DMS153 (cell line): ENCODE results near the gene SLC24A5.

Experiments
- DNase-seq: peaks from one replicate; lab custom pipeline; 2025; lab: John Stamatoyannopoulos, UW

Gene SLC24A5

DNA sequence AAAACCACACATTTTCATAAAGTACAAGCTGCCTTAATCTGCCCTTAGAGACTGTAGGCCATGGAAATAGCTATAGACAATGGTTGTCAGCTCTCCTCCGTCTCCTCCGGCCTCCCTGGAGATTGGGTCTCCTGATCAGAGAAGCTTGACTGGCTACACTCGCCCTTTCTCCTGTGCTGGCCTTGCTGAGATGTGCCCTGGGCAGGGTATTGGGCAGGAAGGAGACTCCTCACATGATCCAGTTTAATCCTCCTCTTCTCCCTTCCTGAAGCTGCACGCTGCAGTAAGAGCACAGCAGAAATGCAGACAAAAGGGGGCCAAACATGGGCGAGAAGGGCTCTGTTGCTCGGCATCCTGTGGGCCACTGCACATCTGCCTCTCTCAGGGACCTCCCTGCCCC, at the start of gene SLC24A5:
SLC24A5 (plus strand) TSS at position 246 of the 400 bp plus-strand sequence; CDS start at position 301, 55 bp downstream.
- no peak for DNase-seq

DNA sequence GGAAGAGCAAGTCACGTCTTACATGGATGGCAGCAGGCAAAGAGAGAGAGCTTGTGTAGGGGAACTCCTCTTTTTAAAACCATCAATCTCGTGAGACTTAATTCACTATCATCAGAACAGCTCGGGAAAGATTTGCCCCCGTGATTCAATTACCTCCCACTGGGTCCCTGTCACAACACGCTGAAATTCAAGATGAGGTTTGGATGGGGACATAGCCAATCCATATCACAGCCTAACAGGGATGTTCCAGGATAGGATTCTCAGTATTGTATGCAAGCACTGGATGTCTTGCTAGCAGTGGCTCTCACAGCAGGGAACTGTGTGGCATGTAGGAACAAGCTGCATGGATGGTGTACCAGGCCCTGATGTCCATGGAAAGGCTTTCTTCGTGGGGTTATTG, 47.8 kb upstream of the SLC24A5 start:
- no peak for DNase-seq

DNA sequence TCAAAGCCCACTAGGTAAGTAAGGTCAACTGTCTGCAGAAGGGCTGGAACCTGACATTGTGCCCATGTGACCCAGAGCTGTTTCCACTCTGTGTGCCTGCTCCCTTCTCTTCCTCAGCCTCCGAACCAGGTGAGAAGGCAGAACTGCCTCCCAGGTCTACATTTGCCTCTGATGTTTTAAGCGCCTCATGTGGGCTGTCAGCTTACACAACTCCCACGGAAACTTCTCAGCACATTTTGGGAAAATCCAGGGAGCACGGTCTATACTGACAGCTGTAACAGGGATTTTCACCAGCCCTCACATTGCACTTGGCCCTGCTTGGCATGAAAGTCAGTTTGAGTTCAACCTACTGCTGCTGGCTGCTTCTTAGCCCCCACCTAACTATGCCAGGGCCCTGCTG, 46.9 kb upstream of the SLC24A5 start:
- no peak for DNase-seq

DNA sequence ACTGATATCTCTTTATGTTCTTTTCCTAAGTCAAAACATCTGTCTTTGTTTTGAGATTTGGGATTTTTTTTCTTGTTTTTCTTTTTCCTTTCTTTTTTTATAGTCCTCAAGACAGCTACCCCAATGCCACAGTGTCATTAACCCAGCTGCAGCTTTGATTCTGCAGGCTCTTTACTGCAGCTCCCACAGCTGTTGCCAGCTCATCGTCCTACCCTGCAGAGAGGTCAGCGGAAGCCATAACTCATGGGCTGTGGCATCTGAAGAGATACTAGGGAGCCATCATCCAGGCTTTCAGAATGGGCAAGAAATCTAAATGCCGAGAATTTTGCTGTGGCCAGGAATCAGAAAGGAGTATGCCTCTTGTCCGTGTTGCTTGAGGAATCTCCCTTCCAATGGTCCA, 44.3 kb upstream of the SLC24A5 start:
- DNase-seq, result no peak

DNA sequence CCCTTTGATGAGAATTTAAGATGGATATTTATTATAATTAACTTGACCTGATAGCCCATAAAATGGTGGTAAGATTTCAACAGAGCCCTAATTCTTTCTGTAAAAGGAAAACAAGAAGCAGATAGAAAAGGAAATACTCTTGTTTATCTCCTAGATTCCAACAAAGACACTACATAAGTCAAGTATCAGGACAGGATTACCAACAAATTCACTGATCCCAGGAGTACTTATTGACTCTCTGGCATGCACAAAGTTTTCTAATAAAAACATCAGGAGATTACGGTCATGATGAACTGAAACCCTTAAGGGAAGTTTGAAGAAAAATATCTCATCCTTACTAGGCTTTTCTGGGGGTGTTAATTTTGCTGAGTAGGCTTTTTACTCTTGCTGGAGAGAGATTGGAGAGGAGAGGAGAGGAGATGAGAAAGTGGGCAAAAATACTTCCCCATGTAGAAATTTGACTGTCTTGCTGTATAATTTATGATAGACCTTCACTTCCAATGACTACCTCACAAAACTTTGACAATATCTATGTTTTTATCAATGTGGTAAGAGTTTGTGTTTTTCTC, 43.1 kb upstream of the SLC24A5 start:
- no peak for DNase-seq

DNA sequence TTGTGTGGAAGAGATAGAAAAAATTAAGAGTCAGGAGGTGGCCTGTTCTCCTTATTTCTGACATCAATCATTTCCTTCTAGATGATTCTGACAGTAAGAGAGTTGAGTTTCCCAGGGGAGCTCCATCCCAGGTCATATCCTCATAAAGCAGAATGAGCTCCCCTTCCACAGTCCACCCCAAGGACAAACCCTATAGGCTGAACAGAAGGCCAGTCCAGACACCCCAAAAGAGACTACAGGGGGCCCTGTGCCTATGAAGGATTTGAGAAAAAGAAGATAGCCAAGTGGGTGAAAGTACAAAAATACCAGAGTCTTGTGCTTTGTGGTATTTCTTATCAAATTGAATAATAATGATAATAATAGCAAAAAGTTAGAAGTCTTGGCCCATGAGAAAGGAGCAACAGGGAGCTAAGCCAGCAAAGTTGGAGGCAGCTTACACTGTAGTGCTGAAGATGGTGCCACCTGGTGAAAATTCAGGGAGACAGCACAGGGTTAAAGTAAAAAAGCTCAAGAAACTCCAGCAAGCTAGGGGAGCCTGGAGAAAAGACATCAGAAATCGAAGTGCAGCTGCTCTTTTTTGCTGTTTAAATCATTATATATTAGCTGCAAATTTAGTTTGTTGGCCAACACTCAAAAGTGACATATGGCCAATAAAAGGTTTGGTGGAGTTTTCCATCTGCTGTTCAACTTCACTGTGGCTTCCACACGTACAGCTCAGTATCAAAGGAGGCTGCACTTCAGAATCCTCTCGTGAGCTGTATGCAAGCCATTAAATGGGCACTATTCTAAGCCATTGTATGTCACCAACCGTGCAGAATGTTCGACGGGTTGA, 35.8 kb upstream of the SLC24A5 start:
- DNase-seq, result no peak

DNA sequence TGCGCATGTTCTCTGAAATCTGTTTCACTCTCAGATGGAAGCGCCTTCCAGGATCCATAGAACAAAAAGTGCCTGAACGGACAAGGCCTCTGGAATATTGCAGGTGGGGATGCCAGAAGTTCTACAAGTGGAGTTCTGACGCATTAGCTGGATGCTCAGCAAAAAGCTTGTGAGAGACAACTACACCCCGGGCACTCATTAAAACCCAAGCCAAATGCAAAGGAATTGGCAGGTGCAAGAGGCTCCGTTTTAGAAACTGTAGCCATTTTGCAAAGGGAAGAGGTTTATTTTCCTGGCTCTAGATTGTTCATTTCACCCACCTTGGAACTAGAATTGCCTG, 35.2 kb upstream of the SLC24A5 start:
- no peak for DNase-seq

DNA sequence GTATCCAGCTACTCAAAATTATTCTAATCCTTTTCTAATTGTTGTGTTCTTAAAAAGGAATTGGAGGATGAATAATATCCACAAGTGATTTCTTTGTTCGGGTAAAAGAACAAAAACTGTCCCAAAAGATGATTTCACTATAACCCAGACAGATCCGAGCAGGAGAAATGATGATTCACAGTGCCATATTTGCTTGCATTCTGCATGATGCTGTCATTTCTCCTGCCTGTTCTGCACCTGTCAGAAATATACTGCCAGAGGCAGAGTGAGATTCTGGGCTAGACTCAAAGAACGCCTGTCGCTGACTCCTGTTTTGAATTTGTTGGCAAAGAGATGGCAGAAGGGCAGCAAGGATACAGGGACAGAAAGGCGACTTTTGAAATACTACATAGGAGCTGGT, 34.7 kb upstream of the SLC24A5 start:
- no peak for DNase-seq

GRCh38 chr15:48086576-48086975, 34.2 kb upstream of the SLC24A5 start:
- DNase-seq, result no peak

DNA sequence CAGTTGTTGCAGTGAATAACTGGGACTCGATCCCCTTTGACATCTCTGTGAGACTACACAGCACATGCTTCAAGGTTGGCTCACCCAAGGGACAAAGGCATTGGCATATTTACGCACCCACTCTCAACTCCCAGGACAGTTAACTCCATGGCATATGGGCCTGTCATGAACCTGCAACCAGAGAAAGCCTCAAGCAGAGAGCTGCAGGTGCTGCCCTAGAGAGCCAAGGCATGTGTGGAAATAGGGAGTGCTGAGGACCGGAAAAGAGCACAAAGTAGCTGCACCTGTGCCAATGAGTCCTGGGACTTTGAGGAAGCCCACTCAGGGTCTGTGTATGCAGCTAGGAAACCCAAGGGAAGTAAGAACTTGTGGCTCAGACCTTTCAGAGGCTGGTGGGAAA, 32.9 kb upstream of the SLC24A5 start:
- no peak for DNase-seq

DNA sequence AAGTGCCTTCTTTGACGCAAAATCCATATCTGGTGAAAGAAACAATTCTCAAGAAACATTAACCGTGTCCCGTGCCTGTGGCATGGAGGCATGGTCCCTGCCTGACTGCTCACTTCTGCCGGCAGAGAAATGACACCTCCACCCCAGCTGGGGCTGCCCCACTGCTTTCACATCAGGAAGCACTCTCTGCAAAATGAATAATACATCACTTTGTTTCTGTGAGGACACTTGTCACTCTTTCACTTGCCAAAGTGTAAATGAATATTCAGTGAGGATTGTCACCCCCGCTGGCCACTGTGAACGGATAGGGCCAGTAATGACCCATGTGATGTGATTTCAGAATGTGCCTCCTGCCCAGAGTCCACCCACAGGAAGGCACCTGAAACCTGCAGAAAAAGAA, 31.1 kb upstream of the SLC24A5 start:
- DNase-seq, result no peak

- DNase-seq, result no peak
Observed at GRCh38 chr15:48090115-48090514, 30.7 kb upstream of the SLC24A5 start.

DNA sequence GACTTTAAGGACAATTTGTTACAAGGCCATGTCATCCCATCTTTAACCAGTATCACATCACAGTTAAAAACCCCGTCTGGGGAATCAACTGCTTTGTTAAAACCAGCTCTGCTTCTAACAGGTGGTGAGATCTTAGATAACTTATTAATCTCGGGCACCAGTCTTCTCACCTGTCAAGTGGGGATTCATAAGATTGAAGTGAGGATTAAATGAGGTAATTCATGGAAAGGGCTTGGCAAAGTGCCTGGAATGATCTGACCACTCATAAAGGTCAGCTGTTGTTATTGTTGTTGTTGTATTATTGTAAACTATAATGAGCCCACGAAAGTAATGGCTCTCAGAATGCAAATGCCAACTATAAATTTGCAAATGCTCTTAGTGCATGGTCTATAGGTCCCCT, 30.1 kb upstream of the SLC24A5 start:
- DNase-seq, result no peak

- no peak for DNase-seq
Observed at GRCh38 chr15:48091522-48091921, 29.3 kb upstream of the SLC24A5 start.

DNA sequence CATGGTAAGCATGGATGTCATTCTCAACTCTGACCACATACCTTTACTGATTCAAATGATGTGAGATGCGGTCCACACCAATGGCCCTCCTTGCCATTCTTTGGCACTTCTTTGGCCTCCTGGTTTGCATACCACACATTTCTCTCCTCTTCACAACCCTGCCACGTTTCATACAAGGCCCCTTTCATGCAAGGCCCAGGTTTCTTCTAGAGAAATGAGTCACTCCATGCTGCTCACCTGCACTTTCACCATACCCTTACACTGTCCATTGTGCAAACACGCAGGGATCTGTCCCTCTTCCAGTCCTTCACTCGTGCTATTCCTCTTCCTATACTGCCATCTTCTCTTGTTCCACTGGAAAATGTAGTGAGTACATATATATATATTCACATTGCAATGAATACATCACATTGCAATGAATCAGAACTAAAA, 24.4 kb upstream of the SLC24A5 start:
- DNase-seq, result no peak

GRCh38 chr15:48096813-48097212, 24.0 kb upstream of the SLC24A5 start:
- no peak for DNase-seq

- no peak for DNase-seq
Observed at GRCh38 chr15:48097264-48097663, 23.5 kb upstream of the SLC24A5 start.

DNA sequence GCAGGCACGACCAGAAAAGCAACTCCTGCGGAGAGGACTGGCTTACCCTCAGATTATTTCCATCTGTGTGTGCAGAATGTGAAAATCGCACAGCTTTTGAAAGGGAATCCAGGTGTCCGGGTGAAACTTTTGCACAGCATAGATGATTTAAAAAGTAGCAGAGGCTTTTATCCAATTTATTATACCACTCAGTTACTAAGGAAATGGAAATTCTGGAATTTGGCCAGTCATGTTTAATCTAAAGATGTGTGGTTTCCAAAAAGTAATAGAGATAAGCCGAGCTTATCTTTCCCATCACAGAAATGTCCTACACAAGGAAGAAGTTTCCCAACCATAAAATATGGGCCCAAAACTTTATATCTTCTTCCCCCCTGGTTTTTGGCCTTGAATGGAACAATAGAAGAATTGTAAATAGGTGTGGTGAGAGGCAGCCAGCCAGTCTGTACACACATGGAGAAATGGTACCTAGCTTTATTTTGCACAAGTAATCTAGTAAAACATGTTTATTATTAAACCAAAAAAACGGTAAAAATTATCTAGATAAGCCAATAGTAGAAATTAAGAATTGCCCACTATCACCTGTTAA, 19.3 kb upstream of the SLC24A5 start:
- no peak for DNase-seq

- no peak for DNase-seq
Observed at GRCh38 chr15:48102167-48102566, 18.6 kb upstream of the SLC24A5 start.

GRCh38 chr15:48103647-48104046, 17.1 kb upstream of the SLC24A5 start:
- no peak for DNase-seq

DNA sequence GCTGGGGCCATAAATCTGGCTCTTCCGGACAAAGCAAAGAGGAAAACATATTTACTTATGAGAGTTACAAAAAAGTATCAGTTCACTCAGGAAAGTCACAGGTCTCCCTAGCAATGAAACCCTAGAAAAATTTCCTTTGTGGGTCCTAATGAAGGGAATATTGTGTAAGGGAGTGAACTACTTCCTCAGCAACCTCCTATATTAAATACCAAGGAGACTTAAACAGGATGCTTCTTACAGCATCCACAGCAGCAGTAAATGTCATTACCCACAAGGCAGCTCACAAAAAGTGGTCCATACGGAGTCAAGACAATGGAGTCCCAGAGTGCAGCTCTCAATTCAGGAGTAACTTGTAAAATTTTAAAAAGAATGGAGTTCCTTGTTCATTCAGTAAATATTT, 14.9 kb upstream of the SLC24A5 start:
- DNase-seq, result no peak

GRCh38 chr15:48109212-48109611, 11.6 kb upstream of the SLC24A5 start:
- no peak for DNase-seq

- DNase-seq, result no peak
Observed at GRCh38 chr15:48109856-48110531, 10.8 kb upstream of the SLC24A5 start.
